ENCODE measurements around the gene RABGAP1. TPM values are rescaled to one million over a fixed set of nuclear protein-coding genes. Genes with fewer than 3 reads are reported as not detected.

The RABGAP1 gene
- polyA plus RNA-seq, 1 of the 3 experiments (the other 2 are of a cell fraction), result 20.2 TPM

DNA sequence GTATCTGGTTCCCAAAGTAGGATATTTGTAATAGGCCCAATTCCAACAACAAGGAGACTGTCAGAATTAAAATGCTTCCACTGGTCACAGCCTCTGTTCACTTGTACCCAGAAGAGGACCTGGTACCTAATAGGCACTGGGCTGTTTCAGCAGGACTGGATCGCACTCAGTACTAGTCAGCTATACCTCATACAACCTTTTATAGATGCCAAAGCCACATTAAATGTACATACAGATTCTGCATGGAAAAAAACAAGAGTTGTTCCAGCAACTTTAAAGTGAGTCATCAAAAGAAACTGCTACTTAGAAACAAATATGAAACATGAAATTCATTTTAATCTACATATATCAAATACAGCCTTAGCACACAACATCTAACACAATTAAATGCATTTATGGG lies 180.1 kb downstream of the RABGAP1 start:
- ChIA-PET POLR2A (no interaction called here), CTCF (interaction anchor here (0.6 to 1.9 kb wide), 2 partner anchors 148 to 229 kb away, joined by 4 to 7 read pairs; no protein-coding TSS in a partner anchor)
- DNase-seq, result no peak
- H3K4me3 ChIP-seq (ENCODE audit: low read depth in 2 of 2, low read length in 1 of 2), result no peak overlapping the region
- TF ChIP-seq NFIC (IDR thresholded peaks at IDR 0.05; ENCODE audit: borderline replicate concordance) (no peak), TEAD4 (IDR thresholded peaks at IDR 0.05; ENCODE audit: borderline replicate concordance, insufficient read depth) (no peak), TCF12 (IDR thresholded peaks at IDR 0.05) (no peak), GABPA (IDR thresholded peaks at IDR 0.05; ENCODE audit: low read depth) (no peak), ELF1 (IDR thresholded peaks at IDR 0.05) (no peak), YY1 (IDR thresholded peaks at IDR 0.05; ENCODE audit: low read depth) (no peak), PBX3 (IDR thresholded peaks at IDR 0.05) (no peak), JUND (IDR thresholded peaks at IDR 0.05) (no peak), MEF2A (IDR thresholded peaks at IDR 0.05; ENCODE audit: borderline replicate concordance, low read depth) (no peak), REST (IDR thresholded peaks at IDR 0.05; ENCODE audit: low read depth, low read length) (no peak), RCOR1 (IDR thresholded peaks at IDR 0.05; ENCODE audit: low read length) (no peak), USF2 (IDR thresholded peaks at IDR 0.05; ENCODE audit: borderline replicate concordance, low read depth, low read length) (no peak), RAD21 (IDR thresholded peaks at IDR 0.05; ENCODE audit: low read length) (no peak)
- 100% methylated on average over 1 of the region's 1 CpG for WGBS (ENCODE audit: low lambda C conversion rate)
- no peaks in the 10 kb centered on the region for H3K27me3 ChIP-seq (ENCODE audit: insufficient read depth)
- no peaks in the 10 kb centered on the region for H3F3A ChIP-seq (replicated peaks; ENCODE audit: insufficient read depth)
- H3K79me2 ChIP-seq (ENCODE audit: insufficient read depth), result no peaks in the 10 kb centered on the region
- no peak overlapping the region for H3K9ac ChIP-seq
- no peaks in the 10 kb centered on the region for H3K9me2 ChIP-seq
- H2AFZ ChIP-seq (ENCODE audit: low read depth), result no peak overlapping the region
- no peaks in the 10 kb centered on the region for H3K36me3 ChIP-seq (replicated peaks in 1 of 2; ENCODE audit: control insufficient read depth in 1 of 2, insufficient read depth in 2 of 2, low read length in 1 of 2)
- H3K27ac ChIP-seq (ENCODE audit: low read depth in 2 of 2, low read length in 1 of 2), result no peak overlapping the region
- peaks cover 0 to 6% of the 10 kb centered on the region in 2 experiments; a peak in 1 of 4 replicates for H3K4me1 ChIP-seq (ENCODE audit: control insufficient read depth in 1 of 2, insufficient read depth in 2 of 2, low read depth in 1 of 2, low read length in 1 of 2)
- no peak overlapping the region for H3K4me2 ChIP-seq
- no peaks in the 10 kb centered on the region for H4K20me1 ChIP-seq (ENCODE audit: insufficient read depth)
- H3K9me3 ChIP-seq, result no peaks in the 10 kb centered on the region

DNA sequence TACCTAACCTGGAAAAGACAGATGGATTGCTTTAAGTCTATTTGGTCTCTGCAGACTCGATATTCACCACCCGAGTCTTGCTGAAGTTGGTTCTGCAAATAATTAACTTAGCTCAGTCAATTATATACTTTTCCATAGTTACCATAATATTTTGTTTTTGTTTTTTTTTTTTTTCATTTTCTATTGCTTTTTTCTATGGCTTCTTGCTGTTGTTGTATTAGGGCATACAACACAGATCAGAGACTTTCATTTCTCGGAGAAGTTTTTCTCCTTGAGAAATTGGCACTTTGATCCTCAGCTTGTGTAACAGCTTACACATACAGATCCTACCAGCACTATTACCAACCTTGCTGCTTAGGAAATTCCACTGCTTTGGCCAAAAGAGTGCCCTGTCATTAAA lies 180.6 kb downstream of the RABGAP1 start:
- H3K4me3 ChIP-seq (ENCODE audit: low read depth in 2 of 2, low read length in 1 of 2), result no peak overlapping the region
- H3K79me2 ChIP-seq (ENCODE audit: insufficient read depth), result no peaks in the 10 kb centered on the region
- H3F3A ChIP-seq (replicated peaks; ENCODE audit: insufficient read depth), result no peaks in the 10 kb centered on the region
- no peaks in the 10 kb centered on the region for H4K20me1 ChIP-seq (ENCODE audit: insufficient read depth)
- no peaks in the 10 kb centered on the region for H3K9me3 ChIP-seq
- no peak overlapping the region for H3K27ac ChIP-seq (ENCODE audit: low read depth in 2 of 2, low read length in 1 of 2)
- no peak for DNase-seq
- H3K36me3 ChIP-seq (replicated peaks in 1 of 2; ENCODE audit: control insufficient read depth in 1 of 2, insufficient read depth in 2 of 2, low read length in 1 of 2), result no peaks in the 10 kb centered on the region
- H3K4me2 ChIP-seq, result no peak overlapping the region
- no peaks in the 10 kb centered on the region for H3K9me2 ChIP-seq
- H3K9ac ChIP-seq, result no peak overlapping the region
- peaks cover 0 to 6% of the 10 kb centered on the region in 2 experiments; a peak in 1 of 4 replicates for H3K4me1 ChIP-seq (ENCODE audit: control insufficient read depth in 1 of 2, insufficient read depth in 2 of 2, low read depth in 1 of 2, low read length in 1 of 2)
- CTCF ChIA-PET, result interaction anchor here (1.9 kb wide), 1 partner anchor 228 kb away, joined by 7 read pairs; no protein-coding TSS in a partner anchor
- no peaks in the 10 kb centered on the region for H3K27me3 ChIP-seq (ENCODE audit: insufficient read depth)
- POLR2A ChIA-PET, result no interaction called here
- no peak overlapping the region for H2AFZ ChIP-seq (ENCODE audit: low read depth)
- 88% methylated on average over 3 of the region's 3 CpGs for WGBS (ENCODE audit: low lambda C conversion rate)
- TF ChIP-seq SMC3 (IDR thresholded peaks at IDR 0.05; ENCODE audit: low read depth, low read length), result no peak
- no peak for TF ChIP-seq TCF12 (IDR thresholded peaks at IDR 0.05)
- no peak for TF ChIP-seq NFIC (IDR thresholded peaks at IDR 0.05; ENCODE audit: borderline replicate concordance)
- TF ChIP-seq YY1 (IDR thresholded peaks at IDR 0.05; ENCODE audit: low read depth), result no peak
- no peak for TF ChIP-seq RFX5 (IDR thresholded peaks at IDR 0.05; ENCODE audit: low read length)
- TF ChIP-seq CHD2 (IDR thresholded peaks at IDR 0.05; ENCODE audit: low read length, partially characterized antibody), result no peak
- no peak for TF ChIP-seq FOXM1 (IDR thresholded peaks at IDR 0.05; ENCODE audit: low read depth)
- no peak for TF ChIP-seq RAD21 (IDR thresholded peaks at IDR 0.05; ENCODE audit: low read length)
- no peak for TF ChIP-seq RXRA (IDR thresholded peaks at IDR 0.05; ENCODE audit: borderline replicate concordance, low read depth)
- TF ChIP-seq ELF1 (IDR thresholded peaks at IDR 0.05), result no peak
- no peak for TF ChIP-seq GATA2 (CRISPR knock-in tag; IDR thresholded peaks at IDR 0.05)
- no peak for TF ChIP-seq PBX3 (IDR thresholded peaks at IDR 0.05)
- TF ChIP-seq SIN3A (IDR thresholded peaks at IDR 0.05; ENCODE audit: borderline replicate concordance, low read depth, low read length), result no peak
- no peak for TF ChIP-seq EP300 (IDR thresholded peaks at IDR 0.05; ENCODE audit: borderline replicate concordance in 1 of 2, low read depth in 1 of 2, low read length in 1 of 2)
- TF ChIP-seq USF2 (IDR thresholded peaks at IDR 0.05; ENCODE audit: borderline replicate concordance, low read depth, low read length), result no peak
